Bronchial epithelial cell (primary cell): ENCODE results near the gene PTGER1. TPM values are rescaled to one million over a fixed set of nuclear protein-coding genes. Genes with fewer than 3 reads are reported as not detected.
A peak's percentile ranks its signal among the peaks of the same experiment; 100 is the strongest.

ENCODE experiments used
- DNase-seq: peaks from one replicate; pipeline ENCODE4 v3.0.0-alpha.2; 2010; ENCODE audit warnings: low read depth
- FAIRE-seq: peaks from 2 replicates; lab custom pipeline; 2011; peaks lifted over from hg19 to GRCh38; lab: Jason Lieb, UNC
- H3K27me3 ChIP-seq: 2 replicates; pipeline ENCODE4 v1.5.1; 2011; ENCODE audit warnings: low read length; ENCODE audit not compliant: control insufficient read depth, insufficient read depth
- H3K36me3 ChIP-seq: 2 replicates; pipeline ENCODE4 v1.5.1; 2011; ENCODE audit warnings: low read length; ENCODE audit not compliant: control insufficient read depth, insufficient read depth
- H3K4me3 ChIP-seq: 2 replicates; pipeline ENCODE4 v1.5.1; 2011; ENCODE audit warnings: mild to moderate bottlenecking, low read depth, low read length, control low read depth
- total RNA-seq: library from RNA; depleted of rRNA; stranded (reverse); fragments of >200 nt; gene quantifications from 2 replicates; pipeline ENCODE4 v1.2.1, GENCODE V29; 2014
- TF ChIP-seq, protein P1 (sequence below): IDR thresholded peaks from 2 replicates; pipeline ENCODE4 v1.5.1; 2011; ENCODE audit warnings: mild to moderate bottlenecking, moderate library complexity, low read length, control low read depth, inconsistent platforms; ENCODE audit not compliant: insufficient read depth, severe bottlenecking

The PTGER1 gene
- total RNA-seq, 1 donor from 2014 or later, result 2.6 TPM

GRCh38 chr19:14441041-14441938 is 33.9 kb downstream of the PTGER1 start:
- DNase-seq (no peak), FAIRE-seq (peak; percentile 64)
- Histone ChIP-seq H3K36me3 (no peaks in the 10 kb centered on the region), H3K27me3 (no peaks in the 10 kb centered on the region), H3K4me3 (no peak overlapping the region)
- TF ChIP-seq, protein P1, sequence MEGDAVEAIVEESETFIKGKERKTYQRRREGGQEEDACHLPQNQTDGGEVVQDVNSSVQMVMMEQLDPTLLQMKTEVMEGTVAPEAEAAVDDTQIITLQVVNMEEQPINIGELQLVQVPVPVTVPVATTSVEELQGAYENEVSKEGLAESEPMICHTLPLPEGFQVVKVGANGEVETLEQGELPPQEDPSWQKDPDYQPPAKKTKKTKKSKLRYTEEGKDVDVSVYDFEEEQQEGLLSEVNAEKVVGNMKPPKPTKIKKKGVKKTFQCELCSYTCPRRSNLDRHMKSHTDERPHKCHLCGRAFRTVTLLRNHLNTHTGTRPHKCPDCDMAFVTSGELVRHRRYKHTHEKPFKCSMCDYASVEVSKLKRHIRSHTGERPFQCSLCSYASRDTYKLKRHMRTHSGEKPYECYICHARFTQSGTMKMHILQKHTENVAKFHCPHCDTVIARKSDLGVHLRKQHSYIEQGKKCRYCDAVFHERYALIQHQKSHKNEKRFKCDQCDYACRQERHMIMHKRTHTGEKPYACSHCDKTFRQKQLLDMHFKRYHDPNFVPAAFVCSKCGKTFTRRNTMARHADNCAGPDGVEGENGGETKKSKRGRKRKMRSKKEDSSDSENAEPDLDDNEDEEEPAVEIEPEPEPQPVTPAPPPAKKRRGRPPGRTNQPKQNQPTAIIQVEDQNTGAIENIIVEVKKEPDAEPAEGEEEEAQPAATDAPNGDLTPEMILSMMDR, result no peak

- H3K4me3 ChIP-seq, result no peak overlapping the region
- DNase-seq (no peak), FAIRE-seq (no peak)
- TF ChIP-seq, protein P1, result no peak
- no peaks in the 10 kb centered on the region for H3K36me3 ChIP-seq
- no peaks in the 10 kb centered on the region for H3K27me3 ChIP-seq
These were observed 35.1 kb downstream of the PTGER1 start for GRCh38 chr19:14440049-14440448.

DNA sequence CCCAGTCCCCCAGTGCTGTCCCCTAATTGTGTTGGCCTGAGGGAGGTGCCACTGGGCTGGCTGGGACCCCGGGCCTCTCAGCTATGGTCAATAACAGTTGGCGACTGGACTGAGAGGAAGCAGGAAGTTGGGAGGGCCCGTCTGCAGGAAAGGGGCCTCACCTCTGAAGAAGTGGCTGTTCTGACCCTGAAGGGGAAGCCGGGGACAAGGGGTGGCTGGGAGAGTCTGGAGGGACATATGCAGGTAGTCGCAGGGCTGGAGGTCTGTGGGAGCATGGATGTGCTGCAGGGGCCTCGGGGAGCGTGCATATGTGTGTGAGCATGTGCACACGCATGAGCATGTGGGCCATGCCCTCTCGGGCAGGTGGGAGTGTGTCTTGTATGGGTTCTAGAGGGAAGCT is 36.1 kb downstream of the PTGER1 start:
- no peak for DNase-seq
- TF ChIP-seq, protein P1, result no peak
- Histone ChIP-seq H3K27me3 (no peaks in the 10 kb centered on the region), H3K4me3 (no peak overlapping the region), H3K36me3 (no peaks in the 10 kb centered on the region)
- no peak for FAIRE-seq

GRCh38 chr19:14437578-14438140 is 37.5 kb downstream of the PTGER1 start:
- TF ChIP-seq, protein P1, result no peak
- DNase-seq, result no peak
- H3K27me3 ChIP-seq, result peaks cover 3% of the 10 kb centered on the region
- H3K4me3 ChIP-seq, result no peak overlapping the region
- no peak for FAIRE-seq
- no peaks in the 10 kb centered on the region for H3K36me3 ChIP-seq

GRCh38 chr19:14435320-14436050 is 39.7 kb downstream of the PTGER1 start:
- DNase-seq, result no peak
- TF ChIP-seq, protein P1, result no peak
- no peak overlapping the region for H3K4me3 ChIP-seq
- no peaks in the 10 kb centered on the region for H3K36me3 ChIP-seq
- FAIRE-seq, result no peak
- H3K27me3 ChIP-seq, result peaks cover 6% of the 10 kb centered on the region
